Body of pancreas (tissue), 4 donors: Measurements from ENCODE around the gene LRRC63.

Source experiments
- POLR2A ChIP-seq, 3 donors: fragments of 450-650 bp; IDR thresholded peaks; one replicate each; pipeline ENCODE4 v1.6.1; 2016; ENCODE audit warnings: antibody characterized with exemption in 3 of 3, mild to moderate bottlenecking in 2 of 3
- TF ChIP-seq, protein P1 (sequence below), 7 experiments: fragments of 450-650 bp in 4 of 7; fragments of 200-600 bp in 3 of 7; sonication (generic) in 3 of 7; IDR thresholded peaks; one replicate each; pipeline ENCODE4 v1.5.1; 2016 to 2019; ENCODE audit warnings: antibody characterized with exemption in 7 of 7

DNA sequence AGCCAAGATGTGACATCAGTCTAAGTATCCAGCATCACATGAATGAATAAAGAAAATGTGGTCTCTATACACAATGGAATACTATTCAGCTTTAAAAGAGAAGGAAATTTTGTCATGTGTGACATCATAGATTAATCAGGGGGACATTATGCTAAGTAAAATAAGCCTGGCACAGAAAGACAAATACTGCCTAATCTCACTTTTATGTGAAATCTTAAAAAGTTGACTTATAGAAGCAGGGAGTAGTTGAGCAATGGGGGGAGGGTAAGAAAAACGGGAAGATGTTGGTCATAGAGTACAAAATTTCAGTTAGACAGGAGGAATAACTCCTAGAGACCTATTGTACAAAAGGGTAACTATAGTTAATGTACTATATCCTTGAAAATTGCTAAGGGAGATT is 19.3 kb upstream of the LRRC63 start:
- TF ChIP-seq, protein P1, sequence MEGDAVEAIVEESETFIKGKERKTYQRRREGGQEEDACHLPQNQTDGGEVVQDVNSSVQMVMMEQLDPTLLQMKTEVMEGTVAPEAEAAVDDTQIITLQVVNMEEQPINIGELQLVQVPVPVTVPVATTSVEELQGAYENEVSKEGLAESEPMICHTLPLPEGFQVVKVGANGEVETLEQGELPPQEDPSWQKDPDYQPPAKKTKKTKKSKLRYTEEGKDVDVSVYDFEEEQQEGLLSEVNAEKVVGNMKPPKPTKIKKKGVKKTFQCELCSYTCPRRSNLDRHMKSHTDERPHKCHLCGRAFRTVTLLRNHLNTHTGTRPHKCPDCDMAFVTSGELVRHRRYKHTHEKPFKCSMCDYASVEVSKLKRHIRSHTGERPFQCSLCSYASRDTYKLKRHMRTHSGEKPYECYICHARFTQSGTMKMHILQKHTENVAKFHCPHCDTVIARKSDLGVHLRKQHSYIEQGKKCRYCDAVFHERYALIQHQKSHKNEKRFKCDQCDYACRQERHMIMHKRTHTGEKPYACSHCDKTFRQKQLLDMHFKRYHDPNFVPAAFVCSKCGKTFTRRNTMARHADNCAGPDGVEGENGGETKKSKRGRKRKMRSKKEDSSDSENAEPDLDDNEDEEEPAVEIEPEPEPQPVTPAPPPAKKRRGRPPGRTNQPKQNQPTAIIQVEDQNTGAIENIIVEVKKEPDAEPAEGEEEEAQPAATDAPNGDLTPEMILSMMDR (IDR thresholded peaks at IDR 0.05), result no peak
- no peak for TF ChIP-seq POLR2A (IDR thresholded peaks at IDR 0.05)
